Measurements from ENCODE around the gene SCNN1B.

The SCNN1B gene

DNA sequence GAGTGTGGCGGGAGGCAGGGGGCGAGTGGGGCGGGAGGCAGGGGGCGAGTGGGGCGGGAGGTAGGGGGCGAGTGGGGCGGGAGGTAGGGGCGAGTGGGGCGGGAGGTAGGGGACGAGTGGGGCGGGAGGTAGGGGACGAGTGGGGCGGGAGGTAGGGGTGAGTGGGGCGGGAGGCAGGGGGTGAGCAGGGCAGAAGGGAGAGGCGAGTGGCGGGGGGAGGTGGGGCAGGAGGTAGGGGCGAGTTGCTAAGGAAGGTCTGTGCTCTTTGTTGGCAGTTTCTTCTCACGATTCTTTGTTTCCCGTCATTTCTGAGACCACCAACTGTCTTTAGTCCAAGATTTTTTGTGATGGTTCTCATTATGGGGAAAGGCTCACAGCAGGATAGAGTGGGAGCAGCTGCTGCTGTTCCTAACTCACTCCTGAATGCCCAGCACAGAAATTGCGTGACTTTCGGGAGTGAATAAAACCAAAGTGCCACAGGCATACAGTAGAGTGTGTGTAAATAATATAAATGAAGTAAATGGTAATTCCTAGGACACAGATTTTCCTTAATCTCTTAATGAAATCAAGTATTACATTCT, 106.2 kb downstream of the SCNN1B start:
- no peak for DNase-seq (ENCODE audit: low spot score)

GRCh38 chr16:23408823-23409298, 106.8 kb downstream of the SCNN1B start:
- no peak for DNase-seq (ENCODE audit: low spot score)

- no peak for DNase-seq (ENCODE audit: low spot score)
Observed at GRCh38 chr16:23409522-23409921, 107.4 kb downstream of the SCNN1B start.

GRCh38 chr16:23410176-23410575, 108.1 kb downstream of the SCNN1B start:
- DNase-seq (ENCODE audit: low spot score) = no peak

- no peak for DNase-seq (ENCODE audit: low spot score)
Observed at GRCh38 chr16:23414731-23415130, 112.6 kb downstream of the SCNN1B start.

DNA sequence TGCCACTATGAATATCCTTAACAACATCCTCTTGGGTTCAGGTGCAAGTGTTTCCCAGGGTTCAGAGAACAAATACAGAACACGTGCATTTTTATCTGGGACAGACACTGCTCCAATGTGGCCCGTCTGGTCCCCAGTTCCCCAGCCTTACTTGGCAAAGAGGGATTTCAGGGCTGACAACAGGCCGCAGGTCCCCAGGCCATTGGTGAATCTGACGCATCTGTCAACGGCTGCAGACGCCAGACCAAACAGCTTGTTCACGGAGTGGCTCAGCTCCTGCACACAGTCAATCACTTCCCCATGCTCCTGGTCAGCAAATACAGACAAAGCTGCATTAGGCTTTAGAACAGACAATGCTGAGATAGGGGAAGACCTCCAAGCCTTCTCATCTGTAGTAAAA, 114.7 kb downstream of the SCNN1B start:
- no peak for DNase-seq (ENCODE audit: low spot score)

DNA sequence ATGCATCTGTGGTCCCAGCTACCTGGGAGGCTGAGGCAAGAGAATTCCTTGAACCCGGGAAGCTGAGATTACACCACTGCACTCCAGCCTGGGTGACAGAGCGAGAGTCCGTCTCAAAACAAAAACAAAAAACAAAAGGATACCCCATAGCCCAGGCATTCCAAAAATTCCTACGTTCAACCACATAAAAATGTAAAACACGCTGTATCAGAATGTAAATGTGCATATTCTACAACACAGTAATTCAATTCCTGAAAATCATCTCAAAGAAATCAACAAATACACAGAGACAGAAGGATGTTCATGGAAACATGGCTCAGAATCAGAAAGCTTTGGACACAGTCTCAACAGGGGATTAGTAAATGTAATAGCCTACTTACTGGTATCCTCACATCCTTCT, 117.9 kb downstream of the SCNN1B start:
- no peak for DNase-seq (ENCODE audit: low spot score)

DNA sequence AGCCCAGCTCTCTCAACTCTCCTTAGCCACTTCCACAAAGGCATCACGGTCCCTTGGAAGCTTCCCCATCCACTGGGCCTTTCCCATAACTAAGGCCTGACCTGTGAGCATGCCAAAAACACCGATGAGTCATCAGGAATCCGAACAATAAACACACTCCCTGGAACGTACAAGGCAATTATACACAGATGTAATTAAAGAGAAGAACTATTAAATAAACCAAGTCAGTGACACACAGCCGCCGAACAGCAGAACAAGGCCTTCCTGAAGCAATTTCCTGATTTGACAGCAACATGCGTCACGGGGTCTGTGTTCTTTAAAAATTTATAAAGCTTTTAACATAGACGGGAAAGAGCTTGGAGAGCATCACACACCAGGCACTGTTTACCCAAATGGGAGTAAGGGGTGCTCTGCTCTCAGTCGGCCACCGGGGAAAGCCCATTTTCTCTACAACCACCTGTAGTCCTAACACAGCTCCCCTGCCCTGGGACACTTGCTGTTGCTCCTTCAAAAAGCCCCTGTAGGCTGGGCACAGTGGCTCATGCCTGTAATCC, 121.5 kb downstream of the SCNN1B start:
- DNase-seq (ENCODE audit: low spot score) = no peak

- no peak for DNase-seq (ENCODE audit: low spot score)
Observed at GRCh38 chr16:23424292-23424958, 122.3 kb downstream of the SCNN1B start.

GRCh38 chr16:23428351-23428750, 126.2 kb downstream of the SCNN1B start:
- DNase-seq (ENCODE audit: low spot score) = no peak
